Measurements from ENCODE around the gene PPP6R2. TPM values are rescaled to one million over a fixed set of nuclear protein-coding genes. Genes with fewer than 3 reads are reported as not detected.

PPP6R2 gene
- total RNA-seq, 4 donors from 2014 or later, result 65.7 to 103 (median 74.0) TPM

DNA sequence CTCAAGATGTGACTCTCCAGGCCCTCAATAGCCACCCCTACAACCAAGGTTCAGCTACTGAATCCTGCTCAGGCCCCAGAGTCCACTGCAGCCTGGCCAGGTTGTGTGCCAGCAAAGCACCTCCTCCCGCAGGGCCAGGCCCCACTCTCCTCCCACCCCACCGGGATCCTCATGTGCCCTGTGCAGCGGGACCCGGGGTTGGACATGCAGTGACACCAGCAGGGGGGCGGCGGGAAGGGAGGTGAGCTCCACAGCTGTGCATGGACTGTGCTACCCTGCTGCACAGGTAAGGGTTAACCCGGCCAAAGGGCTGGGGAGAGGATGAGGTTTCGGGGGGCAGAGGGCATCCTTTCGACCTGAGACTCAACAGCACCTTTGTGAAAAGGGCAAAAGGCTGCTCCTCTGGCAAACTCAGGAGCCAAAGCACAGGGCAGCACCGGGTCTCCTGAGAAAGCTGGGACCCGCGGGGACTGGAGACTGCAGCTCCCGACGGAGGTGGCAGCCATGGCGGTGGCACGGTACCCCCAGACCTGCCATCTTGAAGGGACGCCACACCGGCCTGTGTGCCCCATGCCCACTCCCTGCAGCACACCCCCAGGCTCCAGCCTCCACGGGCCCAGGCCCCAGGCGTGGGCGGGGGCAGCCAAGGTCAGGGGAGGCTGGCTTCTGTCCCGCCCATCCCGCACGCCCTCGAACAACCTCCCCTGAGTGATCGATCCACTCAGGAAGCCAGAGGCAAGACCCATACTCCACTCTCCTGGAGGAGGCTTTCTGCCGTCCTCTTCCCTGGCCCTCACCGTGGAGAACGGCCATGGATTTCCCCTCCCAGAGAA lies 46.3 kb upstream of the PPP6R2 start:
- Histone ChIP-seq H3K27ac (peak overlapping the region; percentile 35 to 68 (median 51)), H3K9me3 (no peaks in the 10 kb centered on the region), H3K4me3 (replicated peaks in 1 of 3) (no peak overlapping the region), H3K4me1 (peaks cover 96 to 99% of the 10 kb centered on the region in 2 donors), H3K27me3 (no peaks in the 10 kb centered on the region), H3K36me3 (no peaks in the 10 kb centered on the region)
- no peak for TF ChIP-seq POLR2A (IDR thresholded peaks at IDR 0.05)
- TF ChIP-seq, protein P1, sequence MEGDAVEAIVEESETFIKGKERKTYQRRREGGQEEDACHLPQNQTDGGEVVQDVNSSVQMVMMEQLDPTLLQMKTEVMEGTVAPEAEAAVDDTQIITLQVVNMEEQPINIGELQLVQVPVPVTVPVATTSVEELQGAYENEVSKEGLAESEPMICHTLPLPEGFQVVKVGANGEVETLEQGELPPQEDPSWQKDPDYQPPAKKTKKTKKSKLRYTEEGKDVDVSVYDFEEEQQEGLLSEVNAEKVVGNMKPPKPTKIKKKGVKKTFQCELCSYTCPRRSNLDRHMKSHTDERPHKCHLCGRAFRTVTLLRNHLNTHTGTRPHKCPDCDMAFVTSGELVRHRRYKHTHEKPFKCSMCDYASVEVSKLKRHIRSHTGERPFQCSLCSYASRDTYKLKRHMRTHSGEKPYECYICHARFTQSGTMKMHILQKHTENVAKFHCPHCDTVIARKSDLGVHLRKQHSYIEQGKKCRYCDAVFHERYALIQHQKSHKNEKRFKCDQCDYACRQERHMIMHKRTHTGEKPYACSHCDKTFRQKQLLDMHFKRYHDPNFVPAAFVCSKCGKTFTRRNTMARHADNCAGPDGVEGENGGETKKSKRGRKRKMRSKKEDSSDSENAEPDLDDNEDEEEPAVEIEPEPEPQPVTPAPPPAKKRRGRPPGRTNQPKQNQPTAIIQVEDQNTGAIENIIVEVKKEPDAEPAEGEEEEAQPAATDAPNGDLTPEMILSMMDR (IDR thresholded peaks at IDR 0.05), result no peak
- intact Hi-C loops (cut with DNase I), result no loop called here
- 38 to 49% methylated on average over 13 to 17 of the region's 29 CpGs for WGBS, 2 donors
- DNase-seq, result peak; percentile 70 to 79

DNA sequence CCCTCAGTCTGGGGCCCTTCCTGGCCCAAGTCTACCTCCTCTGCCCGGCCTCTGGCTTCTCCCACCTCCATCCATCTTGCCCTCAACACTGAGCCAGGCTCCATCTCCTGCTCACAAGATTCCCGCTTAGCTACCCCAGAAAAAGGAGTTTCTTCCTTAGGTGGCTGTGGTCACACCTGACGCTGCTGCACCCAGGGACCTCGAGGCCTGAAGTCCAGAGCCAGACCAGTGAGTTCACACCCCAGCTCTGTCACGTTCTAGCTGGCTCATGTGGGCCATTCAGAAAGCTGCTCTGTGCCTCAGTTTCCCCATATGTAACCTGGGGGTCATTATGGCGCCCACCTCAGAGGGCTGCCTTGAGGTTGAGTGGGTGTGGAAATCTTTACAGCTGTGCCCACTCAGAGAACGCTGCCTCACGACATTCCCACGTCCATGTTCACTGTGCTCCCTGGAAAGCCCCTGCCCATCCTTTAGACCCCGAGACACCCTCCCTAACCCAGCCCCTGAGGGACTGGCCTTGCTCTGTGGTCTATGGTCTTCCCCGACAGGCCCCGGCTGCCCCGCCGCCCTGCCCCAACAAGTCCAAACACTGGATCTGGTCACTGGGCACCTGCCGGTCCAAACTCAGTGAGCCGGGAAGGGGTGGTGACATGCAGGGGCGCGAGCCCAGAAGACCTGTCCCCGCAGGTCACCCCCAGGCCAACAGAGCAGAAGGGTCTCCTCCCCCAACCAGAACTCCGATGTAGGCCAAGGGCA lies 45.4 kb upstream of the PPP6R2 start:
- H3K27ac ChIP-seq, result peak overlapping the region; percentile 35 to 68 (median 51)

DNA sequence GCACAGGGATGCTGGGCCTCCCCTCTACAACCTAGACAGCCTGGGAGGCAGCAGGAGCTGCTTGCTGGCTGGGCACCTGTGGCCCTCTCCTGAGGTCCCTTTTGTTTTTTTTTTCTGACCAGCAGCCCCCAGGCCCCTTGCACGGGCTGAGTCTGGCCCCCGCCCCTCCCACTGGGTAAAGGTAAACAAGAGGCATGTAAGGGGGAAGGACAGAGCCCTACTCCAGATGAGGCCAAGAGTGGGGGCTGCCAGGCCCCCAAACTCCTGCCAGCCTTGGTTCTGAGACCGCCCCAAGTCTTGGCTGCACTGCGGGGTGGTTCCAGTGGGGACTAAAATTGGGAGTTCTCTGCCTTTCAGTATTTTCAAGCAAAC lies 44.9 kb upstream of the PPP6R2 start:
- peak overlapping the region in 2 of 3 donors; percentile 51 to 68 for H3K27ac ChIP-seq
- H3K4me1 ChIP-seq, result peaks cover 97 to 100% of the 10 kb centered on the region in 2 donors
- TF ChIP-seq POLR2A (IDR thresholded peaks at IDR 0.05), result no peak
- TF ChIP-seq, protein P1 (IDR thresholded peaks at IDR 0.05), result no peak
- DNase-seq, result no peak
- WGBS, 2 donors, result 68 to 76% methylated on average over 4 of the region's 4 CpGs
- intact Hi-C loops (cut with DNase I), result no loop called here
- no peaks in the 10 kb centered on the region for H3K9me3 ChIP-seq
- H3K4me3 ChIP-seq (replicated peaks in 1 of 3), result no peak overlapping the region
- H3K36me3 ChIP-seq, result no peaks in the 10 kb centered on the region
- H3K27me3 ChIP-seq, result no peaks in the 10 kb centered on the region

More for the DNA sequence above, 45.4 kb upstream of the PPP6R2 start:
- peak in 1 of 2 donors; percentile 54 for DNase-seq
- Histone ChIP-seq H3K4me3 (replicated peaks in 1 of 3) (no peak overlapping the region), H3K4me1 (peaks cover 97 to 100% of the 10 kb centered on the region in 2 donors), H3K9me3 (no peaks in the 10 kb centered on the region), H3K27me3 (no peaks in the 10 kb centered on the region), H3K36me3 (no peaks in the 10 kb centered on the region)
- intact Hi-C loops (cut with DNase I), result no loop called here
- no peak for TF ChIP-seq POLR2A (IDR thresholded peaks at IDR 0.05)
- TF ChIP-seq, protein P1 (IDR thresholded peaks at IDR 0.05), result no peak
- 76 to 78% methylated on average over 13 to 14 of the region's 20 CpGs for WGBS, 2 donors

DNA sequence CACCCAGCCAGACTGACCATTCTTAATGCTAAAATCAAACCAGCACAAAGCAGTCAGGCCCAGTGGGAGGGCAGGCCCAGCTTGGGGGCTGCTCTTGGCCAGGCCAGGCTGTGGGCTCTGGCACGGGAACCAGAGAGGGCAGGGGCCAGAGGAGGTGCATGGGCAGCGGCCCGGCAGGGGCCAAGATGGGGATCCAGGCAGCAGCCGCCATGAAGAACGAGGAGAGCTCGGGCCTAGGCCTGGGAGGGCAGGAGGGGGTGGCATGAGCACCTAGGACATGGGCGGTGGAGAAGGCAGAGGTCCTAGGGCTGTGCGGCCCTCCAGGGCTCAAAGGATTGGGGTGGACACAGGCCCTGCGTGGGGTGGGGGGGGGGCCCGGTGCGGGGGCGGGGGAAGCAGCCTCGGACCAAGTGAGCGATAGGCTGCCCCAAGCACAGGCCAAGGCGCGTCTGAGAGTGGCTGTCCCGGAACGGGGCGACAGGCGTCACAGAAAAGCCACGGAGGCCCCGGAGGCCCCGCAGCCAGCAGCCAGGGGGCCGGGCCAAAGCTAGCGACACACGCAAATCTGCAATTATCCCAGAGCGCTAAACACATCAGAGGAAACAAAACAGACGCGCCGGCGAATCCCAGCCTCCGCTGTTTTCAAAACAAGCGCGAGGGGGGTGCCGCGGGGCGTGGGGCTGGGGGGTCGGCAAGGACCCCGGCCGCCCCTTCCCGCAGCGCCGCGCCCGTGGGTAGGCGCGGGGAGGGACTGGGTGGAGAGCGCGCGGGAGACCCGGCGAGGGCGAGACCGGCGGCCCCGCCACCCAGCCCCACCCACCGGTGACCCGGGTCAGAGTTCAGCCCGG lies 44.0 kb upstream of the PPP6R2 start:
- DNase-seq, result peak in 1 of 2 donors; percentile 30
- H3K27me3 ChIP-seq, result no peaks in the 10 kb centered on the region
- H3K9me3 ChIP-seq, result no peaks in the 10 kb centered on the region
- whole genome bisulfite sequencing, 2 donors, result 69 to 77% methylated on average over 23 to 37 of the region's 59 CpGs
- TF ChIP-seq, protein P1 (IDR thresholded peaks at IDR 0.05), result no peak
- no peak for TF ChIP-seq POLR2A (IDR thresholded peaks at IDR 0.05)
- H3K36me3 ChIP-seq, result peaks cover 0 to 3% of the 10 kb centered on the region in 2 donors
- peak overlapping the region; percentile 6 to 68 (median 51) for H3K27ac ChIP-seq
- intact Hi-C loops (cut with DNase I), result no loop called here
- H3K4me1 ChIP-seq, result peaks cover 97 to 100% of the 10 kb centered on the region in 2 donors
- peak overlapping the region in 1 of 3 donors; percentile 9 for H3K4me3 ChIP-seq (replicated peaks in 1 of 3)

Measured in thyroid gland (tissue), 4 donors.